Psoas muscle (tissue), 8 donors: ENCODE results near the gene CASTOR1. TPM values are rescaled to one million over a fixed set of nuclear protein-coding genes. Genes with fewer than 3 reads are reported as not detected.
A peak's percentile ranks its signal among the peaks of the same experiment; 100 is the strongest.

ENCODE experiments used
- ATAC-seq, 4 donors: fragments of 200-7000 bp; cut with Tn5 transposase; one replicate each; pipeline ENCODE4 v1.9.1; 2020; ENCODE audit warnings: moderate library complexity in 3 of 4, mild to moderate bottlenecking in 2 of 4
- DNase-seq, 2 donors: peaks; one replicate each; pipeline ENCODE4 v3.0.0-alpha.2; 2020
- H3K27ac ChIP-seq: fragments of 200-600 bp; one replicate; pipeline ENCODE4 v1.8.0; 2022
- H3K27me3 ChIP-seq, 3 donors: fragments of 200-600 bp in 1 of 3; one replicate each; pipeline versions ENCODE4 v1.6.1 to v1.8.0; 2013 to 2022; ENCODE audit warnings: low read length in 2 of 3, mild to moderate bottlenecking in 2 of 3, moderate library complexity in 1 of 3; ENCODE audit not compliant: insufficient read depth in 3 of 3
- H3K36me3 ChIP-seq, 2 donors: fragments of 200-600 bp in 1 of 2; one replicate each; pipeline versions ENCODE4 v1.6.1 to v1.8.0; 2013 to 2022; ENCODE audit warnings: low read depth in 1 of 2, mild to moderate bottlenecking in 1 of 2, moderate library complexity in 1 of 2; ENCODE audit not compliant: insufficient read depth in 1 of 2
- H3K4me1 ChIP-seq: fragments of 200-600 bp; one replicate; pipeline ENCODE4 v1.8.0; 2022
- H3K4me3 ChIP-seq: fragments of 200-600 bp; one replicate; pipeline ENCODE4 v1.8.0; 2022; ENCODE audit warnings: mild to moderate bottlenecking
- H3K9me3 ChIP-seq: fragments of 200-600 bp; one replicate; pipeline ENCODE4 v1.8.0; 2022
- CTCF ChIP-seq: fragments of 200-600 bp; IDR thresholded peaks from one replicate; pipeline ENCODE4 v1.8.0; 2022; ENCODE audit warnings: antibody characterized with exemption
- WGBS, 3 donors: extraction: QIAGEN DNeasy Blood & Tissue Kit; methylation state at CpG; one replicate each; pipeline versions ENCODE4 v1.1.6 to v1.1.7; 2013; 5-methylcytosine and 5-hydroxymethylcytosine counted together
- intact Hi-C, 2 donors: fragments of 100-400 bp; cut with DNase I; formaldehyde crosslinking; loops; one replicate each; pipeline versions ENCODE4 v1.11.0 to v1.14.2; 2022
- polyA plus RNA-seq, 3 donors: library from polyadenylated mRNA; stranded (reverse); fragments of 200-250 nt; gene quantifications; one replicate each; pipeline ENCODE4 v1.2.3, GENCODE V29; 2013
- total RNA-seq, 4 donors: library from RNA; stranded (reverse); fragmentation: NEBNext Ultra II Directional in 2 of 4; extraction: Animal tissue kit (Norgen Biotek cat#: 25700) in 2 of 4; gene quantifications; one replicate each; pipeline versions ENCODE4 v1.2.1 to v1.2.4, GENCODE V29; 2021 to 2023
- donor health status: healthy with polysubstance abuse.
- donor health status: DM: no; HTN: no; CAD: no; lungs with moderate emphysema.
- donor health status: Bipolar disorder and iron deficiency.
- donor health status: healthy.
- donor health status: DM: yes; HTN: yes; CAD: no.
- donor health status: DM: no; HTN: no; CAD: no.
- donor health status: DM: no; HTN: no; CAD: no.
- donor health status: DM: yes; HTN: yes; CAD: no.

Gene CASTOR1
- total and polyA plus RNA-seq, 7 donors = 0.44 to 5.1 (median 2.9) TPM

GRCh38 chr22:30336752-30337460 lies 47.6 kb upstream of the CASTOR1 start:
- no peak for TF ChIP-seq CTCF
- Histone ChIP-seq H3K27ac (peak overlapping the region; percentile 50), H3K4me1 (peaks cover 28% of the 10 kb centered on the region), H3K27me3 (no peaks in the 10 kb centered on the region), H3K4me3 (no peak overlapping the region), H3K36me3 (peaks cover 28 to 98% of the 10 kb centered on the region in 2 donors), H3K9me3 (no peaks in the 10 kb centered on the region)
- WGBS, 3 donors = 35 to 62% (median 42%) methylated on average over 4 of the region's 4 CpGs
- intact Hi-C loops = no loop called here
- peak; percentile 53 to 77 (median 75) for ATAC-seq
- DNase-seq = peak; percentile 41 to 78

GRCh38 chr22:30335236-30335635 lies 45.9 kb upstream of the CASTOR1 start:
- no peaks in the 10 kb centered on the region for H3K27me3 ChIP-seq
- intact Hi-C loops = no loop called here
- TF ChIP-seq CTCF = no peak
- no peak overlapping the region for H3K27ac ChIP-seq
- no peak for ATAC-seq
- H3K9me3 ChIP-seq = no peaks in the 10 kb centered on the region
- WGBS, 3 donors = 100% methylated on average over 1 of the region's 1 CpG
- H3K4me3 ChIP-seq = no peak overlapping the region
- peaks cover 12% of the 10 kb centered on the region for H3K4me1 ChIP-seq
- H3K36me3 ChIP-seq = peaks cover 21 to 98% of the 10 kb centered on the region in 2 donors
- DNase-seq = no peak

- DNase-seq (no peak), ATAC-seq (no peak)
- TF ChIP-seq CTCF = no peak
- H3K9me3 ChIP-seq = no peaks in the 10 kb centered on the region
- peaks cover 12% of the 10 kb centered on the region for H3K4me1 ChIP-seq
- H3K4me3 ChIP-seq = no peak overlapping the region
- intact Hi-C loops = no loop called here
- no peak overlapping the region for H3K27ac ChIP-seq
- H3K36me3 ChIP-seq = peaks cover 17 to 92% of the 10 kb centered on the region in 2 donors
- WGBS, 3 donors = 99 to 100% (median 99%) methylated on average over 4 of the region's 4 CpGs
- H3K27me3 ChIP-seq = no peaks in the 10 kb centered on the region
Observed at GRCh38 chr22:30334646-30335045, 45.3 kb upstream of the CASTOR1 start.

- H3K9me3 ChIP-seq = no peaks in the 10 kb centered on the region
- WGBS, 3 donors = 91 to 93% (median 92%) methylated on average over 3 of the region's 3 CpGs
- H3K4me1 ChIP-seq = peaks cover 12% of the 10 kb centered on the region
- H3K27me3 ChIP-seq = no peaks in the 10 kb centered on the region
- no peak overlapping the region for H3K27ac ChIP-seq
- no peak for TF ChIP-seq CTCF
- ATAC-seq (no peak), DNase-seq (no peak)
- H3K36me3 ChIP-seq = peaks cover 15 to 83% of the 10 kb centered on the region in 2 donors
- H3K4me3 ChIP-seq = no peak overlapping the region
- intact Hi-C loops = no loop called here
Observed at GRCh38 chr22:30333707-30334087, 44.4 kb upstream of the CASTOR1 start.
